Colon (tissue), 2 donors: Measurements from ENCODE around the gene TNNT1.

Source experiments
- FAIRE-seq: peaks from 2 replicates; lab custom pipeline; 2012; peaks lifted over from hg19 to GRCh38; lab: Jason Lieb, UNC
- donor health status: control.
- donor health status: control.

Gene TNNT1

GRCh38 chr19:55137915-55138314 lies 11.1 kb downstream of the TNNT1 start:
- no peak for FAIRE-seq

- FAIRE-seq, result no peak
These were observed 12.5 kb downstream of the TNNT1 start for GRCh38 chr19:55136399-55137102.

GRCh38 chr19:55134736-55135135 lies 14.3 kb downstream of the TNNT1 start:
- no peak for FAIRE-seq

DNA sequence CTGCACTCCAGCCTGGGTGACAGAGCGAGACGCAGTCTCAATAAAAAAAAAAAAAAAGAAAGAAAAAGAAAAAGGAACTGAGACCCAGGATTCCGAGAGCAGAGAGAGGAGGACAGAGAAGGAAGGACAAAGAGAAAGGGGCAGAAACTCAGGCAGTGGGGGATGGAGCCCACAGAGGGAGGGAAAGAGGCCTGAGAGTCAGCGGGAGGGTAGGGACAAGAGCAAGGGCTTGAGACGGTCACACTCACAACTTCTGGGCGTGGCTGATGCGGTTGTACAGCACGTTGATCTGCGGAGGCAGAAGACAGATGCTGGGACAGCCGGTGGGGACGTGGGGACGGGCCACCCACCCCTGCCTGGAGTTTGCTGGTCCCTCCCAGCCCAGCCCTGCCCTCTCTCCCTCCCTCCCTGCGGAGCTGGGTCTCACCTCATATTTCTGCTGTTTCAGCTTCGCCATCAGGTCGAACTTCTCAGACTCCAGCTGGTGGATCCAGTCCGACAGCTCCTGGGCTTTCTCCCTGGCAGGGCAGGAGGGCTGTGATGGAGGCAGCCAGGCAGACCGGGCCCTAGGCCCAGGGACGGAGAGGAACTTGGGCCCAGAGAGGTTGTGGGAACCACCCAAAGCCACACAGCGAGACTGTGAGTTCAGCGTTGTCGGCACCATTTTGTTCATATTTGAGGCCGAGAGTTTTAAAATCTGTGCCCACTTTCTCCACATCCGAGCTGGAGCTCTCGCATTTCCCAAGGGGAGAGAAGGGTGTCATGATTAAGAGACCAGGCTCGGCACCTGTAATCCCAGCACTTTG lies 15.2 kb downstream of the TNNT1 start:
- no peak for FAIRE-seq

DNA sequence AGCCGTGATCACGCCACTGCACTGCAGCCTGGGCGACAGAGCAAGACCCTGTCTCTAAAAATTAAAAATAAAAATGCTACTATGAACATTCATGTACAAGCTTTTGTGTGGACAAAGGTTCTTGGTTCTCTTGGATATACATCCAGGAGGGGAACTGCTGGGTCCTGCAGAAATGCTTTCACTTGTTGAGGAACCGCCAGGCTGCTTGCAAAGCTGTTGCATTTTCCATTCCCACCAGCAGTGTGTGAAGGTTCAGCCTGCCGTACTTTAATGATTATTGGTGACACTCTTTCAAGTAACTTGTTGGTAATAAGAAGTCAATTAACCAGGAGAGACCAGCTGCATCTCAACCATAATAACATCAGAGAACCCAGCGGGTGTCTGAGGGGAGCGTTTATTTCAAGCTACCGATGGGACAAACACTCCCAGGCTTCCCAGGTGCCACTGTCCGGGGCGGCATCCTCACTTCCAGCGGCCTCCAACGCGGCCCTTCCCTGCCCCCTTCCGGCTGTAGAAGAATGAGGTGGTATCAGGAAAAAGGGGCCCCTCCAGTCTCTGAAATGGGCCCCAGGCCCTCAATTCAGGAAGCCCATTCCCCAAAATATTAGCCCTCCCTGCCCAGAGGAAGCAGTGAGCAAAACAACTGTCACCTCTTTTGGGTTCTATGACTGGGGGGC lies 16.4 kb downstream of the TNNT1 start:
- no peak for FAIRE-seq

GRCh38 chr19:55131421-55131820 lies 17.6 kb downstream of the TNNT1 start:
- no peak for FAIRE-seq

GRCh38 chr19:55119053-55119452 lies 30.0 kb downstream of the TNNT1 start:
- no peak for FAIRE-seq

GRCh38 chr19:55118401-55118991 lies 30.5 kb downstream of the TNNT1 start:
- no peak for FAIRE-seq

- no peak for FAIRE-seq
These were observed 31.2 kb downstream of the TNNT1 start for GRCh38 chr19:55117663-55118391.

GRCh38 chr19:55116859-55117662 lies 31.9 kb downstream of the TNNT1 start, which contains the start of gene PPP1R12C:
Gene PPP1R12C (minus strand): TSS chr19:55117637. CDS start chr19:55117543, 94 bp downstream.
- no peak for FAIRE-seq

DNA sequence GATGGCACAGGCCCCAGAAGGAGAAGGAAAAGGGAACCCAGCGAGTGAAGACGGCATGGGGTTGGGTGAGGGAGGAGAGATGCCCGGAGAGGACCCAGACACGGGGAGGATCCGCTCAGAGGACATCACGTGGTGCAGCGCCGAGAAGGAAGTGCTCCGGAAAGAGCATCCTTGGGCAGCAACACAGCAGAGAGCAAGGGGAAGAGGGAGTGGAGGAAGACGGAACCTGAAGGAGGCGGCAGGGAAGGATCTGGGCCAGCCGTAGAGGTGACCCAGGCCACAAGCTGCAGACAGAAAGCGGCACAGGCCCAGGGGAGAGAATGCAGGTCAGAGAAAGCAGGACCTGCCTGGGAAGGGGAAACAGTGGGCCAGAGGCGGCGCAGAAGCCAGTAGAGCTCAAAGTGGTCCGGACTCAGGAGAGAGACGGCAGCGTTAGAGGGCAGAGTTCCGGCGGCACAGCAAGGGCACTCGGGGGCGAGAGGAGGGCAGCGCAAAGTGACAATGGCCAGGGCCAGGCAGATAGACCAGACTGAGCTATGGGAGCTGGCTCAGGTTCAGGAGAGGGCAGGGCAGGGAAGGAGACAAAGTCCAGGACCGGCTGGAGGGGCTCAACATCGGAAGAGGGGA lies 32.7 kb downstream of the TNNT1 start:
- no peak for FAIRE-seq

- FAIRE-seq, result no peak
These were observed 33.5 kb downstream of the TNNT1 start for GRCh38 chr19:55115446-55116065.

DNA sequence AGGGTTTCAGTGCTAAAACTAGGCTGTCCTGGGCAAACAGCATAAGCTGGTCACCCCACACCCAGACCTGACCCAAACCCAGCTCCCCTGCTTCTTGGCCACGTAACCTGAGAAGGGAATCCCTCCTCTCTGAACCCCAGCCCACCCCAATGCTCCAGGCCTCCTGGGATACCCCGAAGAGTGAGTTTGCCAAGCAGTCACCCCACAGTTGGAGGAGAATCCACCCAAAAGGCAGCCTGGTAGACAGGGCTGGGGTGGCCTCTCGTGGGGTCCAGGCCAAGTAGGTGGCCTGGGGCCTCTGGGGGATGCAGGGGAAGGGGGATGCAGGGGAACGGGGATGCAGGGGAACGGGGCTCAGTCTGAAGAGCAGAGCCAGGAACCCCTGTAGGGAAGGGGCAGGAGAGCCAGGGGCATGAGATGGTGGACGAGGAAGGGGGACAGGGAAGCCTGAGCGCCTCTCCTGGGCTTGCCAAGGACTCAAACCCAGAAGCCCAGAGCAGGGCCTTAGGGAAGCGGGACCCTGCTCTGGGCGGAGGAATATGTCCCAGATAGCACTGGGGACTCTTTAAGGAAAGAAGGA lies 34.4 kb downstream of the TNNT1 start:
- no peak for FAIRE-seq

GRCh38 chr19:55113570-55114039 lies 35.4 kb downstream of the TNNT1 start:
- no peak for FAIRE-seq

- FAIRE-seq, result no peak
These were observed 36.0 kb downstream of the TNNT1 start for GRCh38 chr19:55112777-55113569.

- FAIRE-seq, result no peak
These were observed 36.7 kb downstream of the TNNT1 start for GRCh38 chr19:55112246-55112776.

GRCh38 chr19:55111238-55111831 lies 37.7 kb downstream of the TNNT1 start:
- no peak for FAIRE-seq
